ENCODE data around the gene TAS2R30.
"Not testable (repeated sequence)": the region's sequence is repeated elsewhere in the genome, so short reads cannot be mapped to it uniquely, and the experiment has no call there.

TAS2R30 gene

GRCh38 chr12:11114130-11114529 is 20.3 kb downstream of the TAS2R30 start:
- not testable (repeated sequence) for DNase-seq (ENCODE audit: low read depth)

- DNase-seq (ENCODE audit: low read depth): not testable (repeated sequence)
Observed at GRCh38 chr12:11111213-11111612, 23.2 kb downstream of the TAS2R30 start.

GRCh38 chr12:11108862-11109261 is 25.6 kb downstream of the TAS2R30 start:
- no peak for DNase-seq (ENCODE audit: low read depth)

- no peak for DNase-seq (ENCODE audit: low read depth)
Observed at GRCh38 chr12:11107719-11108118, 26.7 kb downstream of the TAS2R30 start.

GRCh38 chr12:11106288-11106687 is 28.2 kb downstream of the TAS2R30 start:
- no peak for DNase-seq (ENCODE audit: low read depth)

DNA sequence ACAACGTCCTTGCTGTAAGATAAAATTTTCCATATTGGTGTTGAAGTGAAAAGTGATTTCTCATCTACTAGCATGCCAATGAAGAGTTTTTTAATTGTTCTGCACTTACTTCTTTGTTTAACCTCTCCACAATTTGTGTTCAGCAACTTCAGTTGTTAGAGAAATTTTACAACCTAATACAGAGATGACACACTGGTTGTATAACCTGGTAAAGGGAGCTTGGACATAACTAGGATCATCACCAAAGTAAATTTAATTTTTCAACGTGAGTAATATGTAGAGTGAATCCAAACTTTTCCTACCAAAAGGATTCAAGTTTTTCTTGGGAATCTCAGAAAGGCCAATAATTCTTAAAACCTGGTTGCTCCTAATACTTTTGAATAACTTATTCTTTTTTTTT is 28.9 kb downstream of the TAS2R30 start:
- no peak for DNase-seq (ENCODE audit: low read depth)

GRCh38 chr12:11094910-11095309 is 39.5 kb downstream of the TAS2R30 start:
- not testable (repeated sequence) for DNase-seq (ENCODE audit: low read depth)

DNA sequence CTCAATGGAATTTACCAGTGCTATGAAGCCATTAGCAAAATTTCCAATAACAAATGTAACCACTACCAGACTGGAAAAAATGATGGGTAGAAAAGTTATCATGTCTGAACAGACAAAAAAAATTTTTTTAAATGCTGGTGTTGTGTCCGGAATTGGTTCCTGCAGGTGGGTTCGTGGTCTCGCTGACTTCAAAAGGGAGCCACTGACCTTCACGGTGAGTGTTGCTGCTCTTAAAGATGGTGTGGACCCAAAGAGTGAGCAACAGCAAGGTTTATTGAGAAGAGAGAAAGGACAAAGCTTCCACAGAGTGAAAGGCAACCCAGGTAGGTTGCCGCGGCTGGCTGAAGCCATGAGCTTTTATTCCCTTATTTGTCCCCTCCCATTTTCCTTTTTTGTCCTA is 42.3 kb downstream of the TAS2R30 start, which contains the start of gene TAS2R43:
Gene TAS2R43, minus strand, starts transcription at position 186 of the 400 bp plus-strand sequence. Its CDS starts 84 bp downstream, at position 102.
- DNase-seq (ENCODE audit: low read depth): no peak

DNA sequence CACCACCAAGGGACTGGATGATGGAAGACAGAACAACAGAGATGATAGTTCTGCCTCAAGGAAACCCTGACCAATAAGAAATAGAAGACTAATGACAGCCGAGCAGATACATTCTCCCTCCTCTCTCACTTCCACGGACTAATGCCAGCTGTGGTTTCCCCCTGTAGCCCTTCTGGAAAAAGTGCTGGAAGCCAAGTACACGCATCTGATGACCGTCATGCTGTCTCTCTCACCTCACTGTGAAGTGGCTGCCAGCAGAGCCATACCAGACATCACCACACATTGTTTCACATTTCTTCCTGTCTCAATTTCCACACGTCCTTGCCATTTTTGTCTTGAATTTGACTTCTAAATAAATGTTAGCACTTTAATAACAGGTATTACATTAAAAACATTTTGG is 45.2 kb downstream of the TAS2R30 start:
- DNase-seq (ENCODE audit: low read depth): no peak

DNA sequence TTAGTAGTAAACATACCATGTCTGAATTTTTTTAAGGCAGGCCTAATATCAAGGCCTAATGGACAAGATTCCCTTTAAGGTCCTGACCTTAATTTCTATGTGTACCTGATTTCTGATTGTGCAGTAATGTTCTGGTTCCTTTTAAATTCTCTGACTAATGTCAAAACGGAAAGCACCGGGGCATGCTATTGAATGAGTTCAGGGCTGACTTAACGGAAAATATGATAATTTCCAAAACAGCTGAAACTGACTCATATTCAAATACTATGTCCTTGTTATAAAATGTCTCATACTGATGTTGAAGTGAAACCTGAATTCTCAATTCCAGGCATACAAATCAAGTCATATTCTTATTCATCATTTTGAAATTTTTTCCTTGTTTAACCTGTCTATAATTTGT is 49.0 kb downstream of the TAS2R30 start:
- no peak for DNase-seq (ENCODE audit: low read depth)
